GM12892 (cell line): ENCODE measurements around the gene MYH10.
A peak's percentile ranks its signal among the peaks of the same experiment; 100 is the strongest.

Experiments
- DNase-seq: peaks from one replicate; pipeline ENCODE4 v3.0.0; 2011; ENCODE audit not compliant: insufficient read length
- FAIRE-seq: peaks from 2 replicates; lab custom pipeline; 2011; peaks lifted over from hg19 to GRCh38; lab: Jason Lieb, UNC
- POLR2A ChIP-seq: IDR thresholded peaks from 2 replicates; pipeline ENCODE4 v1.6.1; 2011; ENCODE audit warnings: low read depth, low read length, control low read depth
- POLR2AphosphoS5 ChIP-seq: IDR thresholded peaks from 2 replicates; pipeline ENCODE4 v1.6.1; 2011; ENCODE audit warnings: low read depth, low read length, control low read depth
- TAF1 ChIP-seq: IDR thresholded peaks from 2 replicates; pipeline ENCODE4 v1.6.1; 2011; ENCODE audit warnings: low read depth, mild to moderate bottlenecking, control low read depth, low read length, borderline replicate concordance

MYH10 gene

DNA sequence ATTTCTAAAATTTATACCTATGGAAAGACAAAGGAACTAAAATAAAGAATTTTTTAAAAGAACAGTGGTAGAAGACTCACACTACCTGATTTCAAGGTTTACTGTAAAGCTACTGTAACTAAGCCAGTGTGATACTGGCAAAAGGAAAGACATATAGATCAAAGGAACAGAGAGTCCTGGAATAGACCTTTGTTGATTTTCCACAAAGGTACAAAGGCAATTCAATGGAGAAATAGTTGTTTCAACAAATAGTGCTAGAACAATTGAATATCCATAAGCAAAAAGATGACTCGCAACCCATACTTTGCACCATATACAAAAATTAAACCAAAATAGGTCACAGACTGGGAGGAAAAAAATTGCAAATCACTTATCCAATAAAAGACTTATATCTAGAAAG, 36.7 kb downstream of the MYH10 start:
- no peak for FAIRE-seq
- TF ChIP-seq TAF1 (no peak), POLR2A (no peak), POLR2AphosphoS5 (no peak)
- DNase-seq = no peak

- FAIRE-seq = no peak
These were observed 37.2 kb downstream of the MYH10 start for GRCh38 chr17:8593276-8593675.

DNA sequence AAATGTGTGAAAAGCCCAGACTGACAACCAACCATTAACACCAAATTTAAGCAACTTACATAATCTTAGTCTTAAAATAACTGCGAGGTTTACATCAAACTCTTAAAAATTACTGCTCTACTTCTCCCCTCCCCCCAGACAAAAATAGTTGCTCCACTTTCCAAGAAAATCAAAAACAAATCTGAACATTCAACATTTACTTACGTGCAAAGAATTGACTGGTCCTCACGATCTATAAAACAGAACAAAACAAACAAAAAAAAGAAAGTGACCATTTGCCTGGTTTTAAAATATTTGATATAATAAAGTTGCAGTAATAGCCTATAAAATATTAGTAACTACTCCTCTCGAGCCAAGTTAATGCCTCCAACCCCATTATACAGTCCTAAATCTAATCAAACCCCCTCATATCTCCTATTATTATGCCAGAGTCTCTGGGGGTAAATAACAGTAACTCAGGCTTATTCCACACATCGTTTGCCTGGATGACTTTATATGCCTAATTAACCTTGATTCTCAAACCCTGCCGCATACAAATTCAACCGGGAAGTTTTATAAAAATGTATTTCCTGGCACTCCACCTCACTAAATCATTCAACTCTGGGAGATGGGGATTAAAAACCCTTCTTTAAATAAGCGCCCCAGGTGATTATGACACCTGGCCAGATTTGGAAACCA, 41.5 kb downstream of the MYH10 start:
- no peak for DNase-seq
- no peak for FAIRE-seq
- no peak for TF ChIP-seq POLR2A
- TF ChIP-seq TAF1 = no peak
- TF ChIP-seq POLR2AphosphoS5 = no peak

More at GRCh38 chr17:8593276-8593675, 37.2 kb downstream of the MYH10 start:
- TF ChIP-seq POLR2A (no peak), POLR2AphosphoS5 (no peak), TAF1 (no peak)
- DNase-seq = no peak

DNA sequence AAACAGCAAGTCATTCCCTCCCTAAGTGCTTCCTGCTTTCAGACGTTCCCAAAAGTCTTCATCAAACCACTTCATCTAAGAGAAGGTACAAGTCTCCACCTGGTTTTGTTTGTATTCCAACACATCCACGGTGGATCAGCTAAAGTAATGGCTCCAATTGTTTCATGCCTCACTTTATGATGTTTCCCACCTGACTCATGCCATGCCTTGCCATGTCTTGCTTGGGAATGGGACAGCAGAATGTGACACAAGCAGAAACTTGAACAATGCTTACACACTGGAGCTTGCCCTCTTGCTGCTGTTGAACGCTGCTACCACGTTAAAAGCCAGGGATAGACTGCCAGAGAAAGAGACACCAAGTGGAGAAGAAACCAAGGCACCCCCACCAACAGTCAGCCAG, 43.8 kb downstream of the MYH10 start:
- DNase-seq = no peak
- no peak for TF ChIP-seq POLR2AphosphoS5
- no peak for TF ChIP-seq POLR2A
- TF ChIP-seq TAF1 = no peak
- no peak for FAIRE-seq

DNA sequence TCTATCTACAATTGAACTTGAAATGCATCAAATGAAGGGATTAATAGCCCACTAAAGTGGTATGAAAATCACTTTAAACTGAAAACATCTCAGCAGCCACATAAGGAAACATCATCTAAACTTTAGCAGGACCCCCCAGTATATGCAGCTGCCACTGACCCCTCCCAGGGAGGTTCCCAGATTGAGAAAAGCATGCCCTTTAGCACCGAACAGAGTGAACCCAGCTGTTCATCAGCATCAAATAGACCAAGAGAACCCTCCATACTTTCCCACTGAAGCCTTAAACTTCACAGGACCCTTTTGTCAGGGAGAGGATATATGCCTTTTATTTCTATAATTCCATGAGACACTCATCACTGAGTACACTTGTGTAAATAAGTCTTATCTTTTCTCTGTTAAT, 44.6 kb downstream of the MYH10 start:
- FAIRE-seq (no peak), DNase-seq (no peak)
- TF ChIP-seq POLR2AphosphoS5 (no peak), POLR2A (no peak), TAF1 (no peak)

DNA sequence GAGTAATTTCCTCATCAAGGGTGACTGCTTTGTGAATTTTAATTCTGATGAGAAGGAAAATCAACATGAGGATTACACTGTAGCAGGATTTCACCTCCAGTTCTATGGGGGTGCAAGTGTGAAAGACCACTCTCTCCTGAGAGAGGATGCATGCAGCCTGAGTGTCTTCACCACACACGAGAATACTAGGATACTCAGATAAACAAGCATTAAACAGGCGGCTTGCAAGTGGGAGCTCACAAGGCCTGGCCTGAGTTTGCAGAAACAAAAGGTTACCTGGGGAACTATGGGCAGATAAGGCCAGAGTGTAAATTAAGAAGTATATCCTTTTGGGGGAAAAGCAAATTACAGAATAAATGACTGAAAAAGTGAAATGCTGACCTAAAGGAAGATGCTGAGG, 46.6 kb downstream of the MYH10 start:
- DNase-seq (no peak), FAIRE-seq (no peak)
- no peak for TF ChIP-seq POLR2A
- TF ChIP-seq POLR2AphosphoS5 = no peak
- no peak for TF ChIP-seq TAF1

GRCh38 chr17:8580952-8581658, 49.4 kb downstream of the MYH10 start:
- FAIRE-seq (peak; percentile 87), DNase-seq (no peak)
- TF ChIP-seq POLR2A (no peak), POLR2AphosphoS5 (no peak), TAF1 (no peak)

GRCh38 chr17:8577868-8578267, 52.7 kb downstream of the MYH10 start:
- no peak for TF ChIP-seq TAF1
- no peak for TF ChIP-seq POLR2A
- TF ChIP-seq POLR2AphosphoS5 = no peak

DNA sequence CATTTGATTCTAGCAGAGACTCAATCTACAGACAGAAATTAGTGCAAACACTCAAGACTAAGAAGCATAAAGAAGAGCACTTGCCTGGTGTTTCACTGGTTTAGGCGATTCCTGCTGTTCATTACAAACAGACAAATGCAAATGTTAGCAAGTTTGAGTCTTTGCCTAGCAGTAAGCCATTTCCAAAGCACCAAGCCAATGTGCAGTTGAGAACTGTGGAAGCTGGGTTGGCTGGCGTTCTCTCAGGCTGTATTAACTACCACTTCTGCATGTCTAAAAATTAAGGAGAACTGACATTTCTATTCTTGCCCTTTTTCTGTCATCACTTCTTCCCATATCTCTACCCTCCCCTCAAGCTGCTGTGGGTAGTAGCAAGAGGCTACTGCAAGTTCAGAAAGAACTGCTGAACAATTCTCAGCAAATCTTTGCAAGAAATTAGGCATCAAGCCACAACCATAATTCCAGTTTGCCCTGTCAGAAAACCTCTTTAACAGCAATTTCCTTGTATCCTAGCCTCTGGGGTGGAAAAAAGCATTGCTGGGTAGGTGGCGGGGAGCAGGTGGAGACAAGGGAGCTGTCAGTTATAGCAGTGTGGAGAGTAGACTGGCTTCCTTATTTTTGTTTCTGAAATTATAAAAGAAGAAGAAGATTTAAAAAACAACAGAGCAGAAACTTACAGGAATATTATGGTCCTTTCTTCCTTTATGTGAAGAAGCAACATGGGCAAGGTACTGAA, 53.8 kb downstream of the MYH10 start:
- peak; percentile 21 for FAIRE-seq

More at GRCh38 chr17:8577868-8578267, 52.7 kb downstream of the MYH10 start:
- no peak for FAIRE-seq
- no peak for DNase-seq

GRCh38 chr17:8574687-8575086, 55.8 kb downstream of the MYH10 start:
- no peak for TF ChIP-seq POLR2A
- DNase-seq (no peak), FAIRE-seq (no peak)

More for the DNA sequence above, 53.8 kb downstream of the MYH10 start:
- DNase-seq = no peak
- TF ChIP-seq POLR2AphosphoS5 = no peak
- no peak for TF ChIP-seq TAF1
- TF ChIP-seq POLR2A = no peak

GRCh38 chr17:8572764-8573163, 57.8 kb downstream of the MYH10 start:
- DNase-seq (no peak), FAIRE-seq (no peak)
- TF ChIP-seq POLR2AphosphoS5 (no peak), POLR2A (no peak), TAF1 (no peak)

GRCh38 chr17:8563981-8564602, 66.4 kb downstream of the MYH10 start:
- DNase-seq (no peak), FAIRE-seq (no peak)
- TF ChIP-seq TAF1 (no peak), POLR2AphosphoS5 (no peak)
